Activated effector memory CD4-positive, alpha-beta T cell treated with Interleukin-2 at 50 U/mL for 16 hours (primary cell): ENCODE measurements around the gene CYREN.
A peak's percentile ranks its signal among the peaks of the same experiment; 100 is the strongest.
"Not testable (repeated sequence)": the region's sequence is repeated elsewhere in the genome, so short reads cannot be mapped to it uniquely, and the experiment has no call there.

ENCODE experiments used
- DNase-seq: peaks from one replicate; pipeline ENCODE4 v3.0.0-alpha.2; 2020

The CYREN gene

DNA sequence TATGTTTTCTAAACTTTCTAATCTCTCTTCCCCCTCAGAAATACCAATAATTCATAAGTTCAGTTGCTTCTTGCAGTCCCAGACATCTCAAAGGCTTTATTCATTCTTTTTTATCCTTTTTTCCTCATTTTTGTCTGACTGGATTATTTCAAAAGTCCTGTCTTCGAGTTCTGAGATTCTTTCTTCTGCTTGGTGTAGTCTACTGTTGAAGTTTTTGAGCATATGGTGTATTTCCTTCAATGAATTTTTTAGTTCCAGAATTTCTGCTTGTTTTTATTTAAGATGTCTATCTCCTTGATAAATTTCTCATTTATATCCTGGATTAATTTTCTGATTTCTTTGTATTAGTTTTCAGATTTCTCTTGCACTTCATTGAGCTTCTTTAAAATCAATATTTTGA lies 14.2 kb downstream of the CYREN start:
- DNase-seq: no peak

DNA sequence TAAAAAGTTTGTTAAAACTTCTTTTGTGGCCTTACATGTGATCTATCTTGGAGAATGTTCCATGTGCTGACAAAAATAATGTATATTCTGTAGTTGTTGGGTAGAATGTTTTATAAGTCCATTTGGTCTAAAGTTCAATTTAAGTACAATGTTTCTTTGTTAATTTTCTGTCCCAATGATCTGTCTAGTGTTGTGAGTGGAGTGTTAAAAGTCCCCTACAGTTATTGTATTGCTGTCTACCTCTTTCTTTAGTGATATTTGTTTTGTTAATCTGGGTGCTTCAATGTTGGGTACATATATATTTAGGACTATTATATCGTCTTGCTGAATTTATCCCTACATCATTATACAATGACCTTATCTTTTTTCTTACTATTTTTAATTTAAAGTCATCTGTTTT lies 15.8 kb downstream of the CYREN start:
- no peak for DNase-seq

DNA sequence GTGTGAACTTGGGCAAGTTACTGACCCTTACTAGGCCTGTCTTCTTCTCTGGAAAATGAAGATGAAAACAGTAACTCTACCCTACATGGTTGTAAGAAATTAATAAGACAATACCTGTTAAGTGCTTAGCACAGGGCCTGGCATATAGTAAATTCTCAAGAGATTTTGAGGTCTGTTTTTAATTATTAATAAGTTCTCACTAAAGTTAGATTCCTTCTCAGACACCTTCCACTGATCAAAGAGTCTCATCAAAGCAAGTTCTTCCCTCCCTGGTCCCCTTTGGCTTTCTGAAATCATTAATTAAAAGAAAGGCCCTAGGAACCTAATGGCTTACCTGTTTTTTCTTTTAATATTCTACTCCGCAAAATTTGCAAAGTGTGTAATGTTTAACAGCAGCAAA lies 18.1 kb downstream of the CYREN start:
- no peak for DNase-seq

DNA sequence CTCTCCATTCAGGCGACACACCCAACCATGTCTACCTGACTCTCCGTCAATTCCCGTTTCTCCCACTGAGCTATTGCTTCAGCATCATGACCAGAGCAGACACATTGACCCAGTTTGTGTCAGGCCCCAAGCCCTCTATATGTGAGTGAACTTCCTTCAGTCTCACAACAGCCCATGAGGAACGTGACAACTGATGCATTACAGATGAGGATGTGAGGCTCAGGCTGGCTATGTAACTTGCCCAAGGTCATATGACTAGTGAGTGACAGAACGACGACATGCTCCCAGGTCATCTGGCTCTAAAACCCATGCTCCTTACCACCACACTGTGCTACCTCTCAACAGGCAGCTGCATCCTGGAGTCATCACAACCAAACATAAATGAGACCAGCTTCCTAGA lies 19.0 kb downstream of the CYREN start:
- DNase-seq: no peak

DNA sequence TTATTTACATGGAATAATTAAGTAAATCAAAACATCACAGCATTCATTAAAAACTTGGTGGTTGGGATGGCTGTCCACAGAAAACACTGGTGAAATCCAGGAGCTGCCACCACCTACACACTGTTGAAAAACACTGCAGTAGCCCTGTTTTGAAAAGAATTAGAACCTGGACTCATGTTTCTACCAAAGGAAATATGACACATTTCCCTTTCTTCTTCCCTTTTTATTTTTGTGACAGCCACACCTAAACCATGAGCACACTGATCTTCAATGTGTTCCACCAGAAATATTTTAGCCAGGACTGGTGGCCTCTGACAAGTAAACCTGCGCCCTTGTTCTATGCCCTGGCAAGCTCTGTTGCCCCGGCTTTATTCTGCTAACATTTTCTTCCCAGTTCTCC lies 19.4 kb downstream of the CYREN start:
- no peak for DNase-seq

DNA sequence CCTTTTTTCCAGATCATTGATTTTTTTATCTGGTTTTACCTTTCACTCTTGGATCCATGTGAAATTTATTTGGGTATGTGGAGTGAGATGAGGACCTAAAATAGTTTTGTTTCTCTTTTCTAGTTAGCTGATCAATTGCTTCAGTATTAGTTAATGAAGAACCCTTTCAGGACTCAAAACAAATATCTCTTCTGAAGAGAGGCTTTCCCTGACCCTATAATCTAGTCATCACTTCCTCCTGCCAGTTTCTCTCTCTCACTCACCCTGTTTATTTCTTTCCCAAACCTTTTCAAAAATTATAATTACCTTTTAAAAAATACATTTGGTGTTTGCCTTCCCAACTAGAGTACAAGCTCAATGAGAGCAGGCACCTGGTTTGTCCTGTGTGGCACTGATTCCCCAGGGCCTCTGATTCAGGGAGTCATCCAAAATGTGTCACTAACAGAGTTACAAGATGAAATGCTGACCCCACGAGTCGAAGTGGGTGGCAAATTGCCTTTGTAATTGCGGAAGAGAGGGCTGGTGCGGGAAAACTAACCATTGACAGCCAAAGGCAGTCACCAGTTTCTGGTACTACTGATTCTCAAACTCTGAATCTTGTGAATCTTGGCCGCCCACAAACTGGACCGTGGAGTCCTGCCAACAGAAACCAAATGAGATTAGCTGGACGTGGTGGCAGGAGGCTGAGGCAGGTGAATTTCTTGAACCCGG lies 20.3 kb downstream of the CYREN start:
- DNase-seq: no peak

DNA sequence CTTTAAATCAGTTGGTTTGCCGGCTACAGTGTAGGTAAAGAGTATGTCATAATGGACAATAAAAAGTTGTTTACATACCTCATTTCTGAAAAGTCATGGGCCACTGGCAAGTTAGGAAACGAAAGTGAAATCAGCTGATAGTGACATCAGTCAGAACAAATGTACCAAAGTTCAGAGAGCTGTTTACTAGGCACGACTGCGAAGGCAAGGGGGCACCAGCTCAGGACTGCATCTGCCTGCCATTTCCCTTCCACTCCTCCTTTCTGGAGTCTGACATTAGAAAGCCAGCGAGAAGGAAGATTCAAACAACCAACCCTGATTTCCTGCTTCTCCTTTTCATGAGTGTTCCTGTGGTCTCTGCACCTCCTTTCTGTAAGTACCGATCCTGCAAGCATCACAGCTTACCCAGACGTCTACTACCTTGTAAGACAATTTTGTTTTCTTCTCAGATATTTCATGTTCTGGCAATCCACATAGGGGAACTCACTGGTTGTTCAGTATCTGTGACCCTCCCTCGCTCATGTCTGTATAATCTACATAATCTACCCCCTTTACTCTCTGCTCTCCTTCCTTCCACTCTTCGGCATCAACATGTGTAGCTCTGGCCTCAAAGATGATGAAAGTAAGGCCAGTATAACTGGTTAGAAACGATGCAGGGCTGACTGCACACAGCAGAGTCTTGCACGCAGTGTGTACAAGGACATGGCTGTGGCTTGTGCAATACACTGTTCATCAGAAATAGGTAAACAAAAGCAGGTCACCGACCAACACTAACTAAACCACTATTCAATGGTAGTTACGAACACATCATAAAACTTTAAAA lies 22.4 kb downstream of the CYREN start, which contains the start of gene TMEM140:
TSS of gene TMEM140 (plus strand) at position 174 of the 823 bp plus-strand sequence. CDS start 16,370 bp downstream, outside the sequence.
- peak; percentile 41 for DNase-seq

DNA sequence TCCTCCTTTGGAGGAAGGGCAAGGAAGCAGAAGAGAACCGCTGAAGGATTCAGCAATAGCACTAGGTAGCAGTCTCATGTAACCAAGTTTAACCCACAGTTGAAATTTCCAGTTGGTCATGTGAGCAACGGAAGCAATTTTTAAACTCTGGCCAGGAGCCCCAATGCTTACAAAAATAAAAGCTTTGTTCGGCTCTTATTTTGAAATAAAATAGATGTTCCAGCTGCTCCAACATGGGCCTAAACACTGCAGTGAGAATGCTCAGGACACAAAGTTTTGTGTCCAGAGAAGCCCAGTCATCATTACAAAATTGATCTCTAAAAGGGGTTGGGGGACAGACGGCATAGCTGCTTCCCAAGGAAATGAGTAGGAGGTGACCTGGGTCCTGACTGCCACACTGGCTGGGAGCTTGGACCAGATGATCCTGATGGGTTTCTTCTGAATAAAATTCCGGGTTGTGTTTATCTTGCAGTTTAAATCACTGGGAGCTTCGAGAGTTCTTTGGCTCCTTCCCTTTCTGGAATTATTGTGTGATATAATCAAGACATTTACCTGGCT lies 23.1 kb downstream of the CYREN start:
- no peak for DNase-seq

DNA sequence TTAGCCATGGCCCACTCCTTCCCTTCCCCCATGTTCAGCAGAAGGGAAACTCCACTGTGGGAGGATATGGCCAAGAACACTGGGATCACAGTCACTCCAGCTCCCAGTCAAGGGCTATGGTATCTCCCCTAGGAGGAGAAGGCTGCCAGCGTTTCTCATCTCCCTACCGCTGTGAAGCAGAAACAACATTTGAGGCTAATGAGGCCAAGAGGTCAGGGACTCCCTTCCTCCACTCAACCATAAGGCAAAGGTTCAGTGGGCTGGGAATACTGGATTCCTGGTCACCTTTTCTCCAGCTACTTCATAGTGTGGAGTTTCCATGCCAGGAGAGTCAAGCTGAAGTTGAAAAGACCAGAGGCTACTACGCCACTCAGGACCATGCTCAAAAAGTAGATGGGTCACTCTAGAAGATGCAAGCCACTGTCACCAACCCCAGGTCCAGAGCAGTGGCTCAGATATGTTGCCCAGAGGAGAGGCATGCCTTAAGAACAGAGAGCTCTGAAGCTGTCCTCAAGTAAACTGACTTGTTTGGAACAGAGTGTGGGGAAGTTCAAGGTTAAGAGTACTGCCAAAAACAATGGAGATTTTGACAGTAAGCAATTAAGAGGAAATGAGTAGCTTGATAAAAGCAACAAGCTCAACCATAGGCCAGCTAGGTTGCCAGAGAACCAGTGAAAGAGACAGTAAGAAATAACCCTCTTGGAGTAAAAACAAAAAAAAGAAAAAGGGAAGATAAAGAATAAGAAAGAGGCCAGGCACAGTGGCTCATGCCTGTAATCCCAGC lies 26.4 kb downstream of the CYREN start:
- no peak for DNase-seq

DNA sequence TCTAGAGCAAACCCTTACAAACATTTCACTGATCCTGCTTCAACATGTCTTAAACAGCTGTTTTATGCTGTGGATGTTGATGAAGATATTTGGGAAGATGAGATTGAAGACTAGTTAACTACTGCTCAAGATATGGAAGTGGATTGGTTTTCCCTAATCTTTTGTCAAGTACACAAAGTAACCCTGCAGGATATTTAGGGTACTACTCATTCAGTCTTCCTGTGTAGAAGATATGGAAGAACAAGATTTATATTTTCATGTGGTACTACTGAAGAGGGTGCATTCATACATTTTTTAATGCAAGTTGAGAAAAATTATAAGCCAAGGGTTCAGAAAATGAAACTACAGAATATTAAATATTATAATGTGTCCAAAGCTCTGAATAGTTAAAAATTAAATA lies 40.9 kb downstream of the CYREN start:
- DNase-seq: no peak

DNA sequence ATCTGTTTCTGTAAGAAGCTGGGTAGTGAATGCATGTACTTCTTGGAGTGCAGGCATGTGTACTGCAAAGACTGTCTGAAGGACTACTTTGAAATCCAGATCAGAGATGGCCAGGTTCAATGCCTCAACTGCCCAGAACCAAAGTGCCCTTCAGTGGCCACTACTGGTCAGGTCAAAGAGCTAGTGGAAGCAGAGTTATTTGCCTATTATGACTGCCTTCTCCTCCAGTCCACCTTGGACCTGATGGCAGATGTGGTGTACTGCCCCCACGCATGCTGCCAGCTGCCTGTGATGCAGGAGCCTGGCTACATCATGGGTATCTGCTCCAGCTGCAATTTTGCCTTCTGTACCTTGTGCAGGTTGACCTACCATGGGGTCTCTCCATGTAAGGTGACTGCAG lies 41.6 kb downstream of the CYREN start:
- no peak for DNase-seq

DNA sequence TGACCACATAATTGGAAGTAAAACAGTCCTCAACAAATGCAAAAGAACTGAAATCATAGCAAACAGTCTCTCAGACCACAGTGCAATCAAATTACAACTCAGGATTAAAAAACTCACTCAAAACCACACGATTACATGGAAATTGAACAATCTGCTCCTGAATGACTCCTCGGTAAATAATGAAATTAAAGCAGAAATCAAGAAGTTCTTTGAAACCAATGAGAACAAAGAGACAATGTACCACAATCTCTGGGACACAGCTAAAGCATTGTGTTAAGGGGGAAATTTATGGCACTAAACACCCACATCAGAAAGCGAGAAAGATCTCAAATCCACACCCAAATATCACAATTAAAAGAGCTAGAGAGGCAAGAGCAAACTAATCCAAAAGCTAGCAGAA lies 45.9 kb downstream of the CYREN start:
- not testable (repeated sequence) for DNase-seq

DNA sequence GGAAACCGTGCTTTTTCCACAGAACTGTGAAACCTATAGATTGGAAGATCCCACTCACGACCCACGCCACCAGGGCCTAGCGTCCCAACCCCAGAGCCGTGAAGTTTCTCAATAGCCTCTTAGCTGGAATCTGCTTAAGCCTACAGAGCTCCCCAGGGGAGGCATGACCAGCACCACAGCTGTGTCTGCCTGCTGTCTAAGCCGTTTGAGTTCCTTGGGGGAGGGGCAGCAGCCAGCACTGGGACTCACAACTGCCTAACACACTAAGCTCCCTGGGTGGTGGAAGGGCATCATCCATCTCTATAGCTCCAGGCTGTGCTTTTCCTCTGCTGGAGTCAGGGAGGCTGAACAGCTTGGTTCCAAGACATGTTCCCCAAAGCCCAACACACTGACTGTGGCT lies 48.6 kb downstream of the CYREN start:
- no peak for DNase-seq

DNA sequence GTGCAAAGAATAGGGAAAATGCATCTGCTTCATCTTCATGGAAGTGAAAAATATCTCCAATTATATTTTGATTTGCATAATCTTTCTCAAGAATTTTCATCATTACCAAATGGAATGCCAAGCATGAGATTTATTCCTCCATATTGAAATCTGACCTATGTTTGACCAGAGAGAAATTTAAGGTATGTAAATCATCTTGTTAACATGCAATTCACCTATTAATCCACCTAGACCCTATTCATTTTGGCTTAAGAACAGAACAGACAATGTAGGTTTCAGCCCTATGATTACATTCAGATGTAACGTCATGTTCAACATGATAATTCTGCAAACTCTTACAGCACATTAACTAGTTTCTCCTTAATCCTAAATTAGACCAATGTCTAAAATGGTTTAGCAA lies 53.4 kb downstream of the CYREN start:
- no peak for DNase-seq
